Measurements from ENCODE around the gene RASGRP4.

GRCh38 chr19:38371081-38371480, 54.9 kb downstream of the RASGRP4 start:
- TF ChIP-seq CTCF (IDR thresholded peaks at IDR 0.05) (no peak), EP300 (IDR thresholded peaks at IDR 0.05) (no peak), POLR2A (IDR thresholded peaks at IDR 0.05) (no peak)

All from tibial nerve (tissue), 4 donors.